ENCODE measurements around the gene BTD. TPM values are rescaled to one million over a fixed set of nuclear protein-coding genes. Genes with fewer than 3 reads are reported as not detected.
A peak's percentile ranks its signal among the peaks of the same experiment; 100 is the strongest.

Gene BTD
- total RNA-seq, 1 experiment from 2014 or later, result 37.7 TPM

DNA sequence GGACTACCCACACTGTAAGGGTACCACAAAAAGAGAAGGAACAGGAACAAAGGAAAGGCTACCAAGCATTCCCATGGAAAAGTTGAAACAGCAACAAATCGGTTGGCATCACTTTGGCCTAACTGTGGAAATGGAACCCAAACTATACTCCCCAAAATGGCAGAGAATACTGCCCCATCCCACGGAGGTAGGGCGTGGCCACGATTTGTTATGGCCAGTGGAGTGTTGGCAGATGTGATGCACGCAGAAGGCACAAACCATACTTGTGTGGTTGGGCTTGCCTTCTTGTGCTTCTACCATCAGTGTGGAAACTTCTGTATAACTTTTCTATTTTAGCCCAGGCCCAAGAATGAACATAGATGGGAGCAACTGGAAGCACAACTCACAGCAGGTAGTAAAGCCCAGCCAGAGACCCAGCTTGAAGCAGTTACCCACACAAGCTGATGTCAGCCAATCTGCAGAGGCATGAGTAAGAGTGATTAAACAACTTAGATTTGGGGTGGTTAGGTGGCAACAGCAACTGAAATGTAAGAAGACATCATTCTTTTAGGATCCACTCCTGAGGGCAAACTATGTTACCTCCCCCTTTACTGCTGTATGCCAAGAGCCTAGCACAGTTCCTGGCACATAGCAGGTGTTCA, 64.1 kb downstream of the BTD start:
- no peak for DNase-seq (ENCODE audit: low read depth)

DNA sequence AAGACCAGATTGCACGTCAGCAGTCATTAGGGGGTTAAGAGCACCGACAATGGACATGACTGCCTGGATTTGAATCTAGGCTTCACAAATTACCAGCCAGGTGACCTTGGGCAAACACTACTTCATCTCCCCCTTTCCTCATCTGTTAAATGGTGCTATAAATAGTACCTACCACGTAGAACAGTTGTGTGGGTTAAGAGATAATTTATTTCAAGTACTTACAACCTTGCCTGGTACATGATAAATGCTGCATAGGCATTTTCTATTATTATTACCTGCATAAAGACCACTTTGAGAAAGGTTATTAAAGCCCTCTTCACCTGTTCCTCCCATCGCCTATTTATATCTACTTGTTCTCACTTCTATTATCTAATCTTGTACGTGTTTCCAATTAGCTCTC, 64.7 kb downstream of the BTD start:
- no peak for DNase-seq (ENCODE audit: low read depth)

DNA sequence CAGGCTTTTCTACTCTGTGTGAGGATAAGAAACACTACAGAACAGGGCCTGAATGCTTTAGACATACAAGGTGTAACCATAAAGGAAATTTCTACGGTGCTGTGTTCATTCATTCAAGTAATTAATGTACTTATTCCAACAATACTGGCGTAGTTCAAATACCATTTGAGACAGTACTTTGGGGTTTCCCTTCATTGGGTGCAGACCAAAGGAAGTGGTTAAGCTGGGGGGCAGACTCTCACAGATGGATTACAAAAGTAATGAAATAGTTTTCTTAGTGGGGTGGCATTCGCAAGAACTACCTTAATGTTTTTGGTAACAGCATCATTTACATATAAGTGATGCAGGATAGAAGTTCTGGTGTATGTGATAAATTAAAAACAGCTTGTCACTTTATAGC, 65.9 kb downstream of the BTD start:
- no peak for DNase-seq (ENCODE audit: low read depth)

DNA sequence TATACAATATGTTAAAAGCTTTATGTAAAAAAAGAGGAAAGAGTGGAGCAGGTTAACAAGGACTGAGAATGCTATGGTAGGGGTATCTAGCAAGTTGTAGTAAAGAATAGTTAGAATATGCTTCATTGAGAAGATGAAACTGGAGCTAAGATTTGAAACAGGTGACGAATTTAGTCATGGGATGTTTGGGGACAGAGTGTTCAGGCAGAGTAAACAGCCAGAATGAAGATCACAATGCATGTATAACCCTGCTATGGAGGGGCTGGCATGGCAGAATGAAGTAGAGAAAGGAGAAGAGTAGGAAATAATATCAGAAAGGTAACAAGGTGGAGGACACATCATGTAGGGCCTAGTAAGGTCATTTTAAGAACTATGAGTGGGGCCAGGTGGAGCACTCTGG, 72.0 kb downstream of the BTD start:
- no peak for DNase-seq (ENCODE audit: low read depth)

DNA sequence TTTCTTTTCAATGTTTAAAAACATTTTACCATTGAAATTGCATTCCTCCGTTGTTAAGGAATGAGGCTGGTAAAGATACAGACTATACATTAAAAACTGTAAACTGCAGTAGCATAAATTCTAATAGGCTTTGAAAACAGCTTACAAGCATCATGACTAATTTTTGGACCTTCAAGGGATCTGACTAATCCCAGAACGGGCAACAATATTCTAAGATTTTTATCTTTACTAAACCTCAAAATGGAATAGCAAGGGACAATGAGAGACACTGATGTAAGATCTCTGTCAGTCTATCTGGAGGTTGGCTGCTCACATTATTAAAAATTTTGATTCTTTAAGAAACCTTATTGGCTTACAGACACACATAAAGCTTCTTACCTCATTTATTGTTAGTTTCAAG, 74.7 kb downstream of the BTD start:
- peak; percentile 66 for DNase-seq (ENCODE audit: low read depth)

DNA sequence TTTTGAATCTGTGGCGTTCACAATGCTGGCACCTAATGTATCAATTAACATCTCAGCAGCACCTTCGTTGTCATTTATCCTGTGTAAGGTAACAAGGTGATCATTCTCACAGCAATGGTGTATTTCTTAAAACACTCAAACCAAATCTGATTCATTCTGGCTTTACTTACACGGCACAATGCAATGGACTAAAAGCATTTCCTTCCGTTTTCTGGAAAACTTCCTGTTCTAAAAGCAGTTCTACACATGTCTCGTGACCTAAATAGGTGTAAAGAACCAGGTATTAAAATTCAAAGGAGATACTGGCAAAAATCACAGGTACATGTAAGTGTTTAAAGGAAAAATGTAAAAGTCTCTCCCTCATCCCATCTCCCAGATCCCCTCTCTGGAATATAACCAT, 77.8 kb downstream of the BTD start:
- DNase-seq (ENCODE audit: low read depth), result no peak

DNA sequence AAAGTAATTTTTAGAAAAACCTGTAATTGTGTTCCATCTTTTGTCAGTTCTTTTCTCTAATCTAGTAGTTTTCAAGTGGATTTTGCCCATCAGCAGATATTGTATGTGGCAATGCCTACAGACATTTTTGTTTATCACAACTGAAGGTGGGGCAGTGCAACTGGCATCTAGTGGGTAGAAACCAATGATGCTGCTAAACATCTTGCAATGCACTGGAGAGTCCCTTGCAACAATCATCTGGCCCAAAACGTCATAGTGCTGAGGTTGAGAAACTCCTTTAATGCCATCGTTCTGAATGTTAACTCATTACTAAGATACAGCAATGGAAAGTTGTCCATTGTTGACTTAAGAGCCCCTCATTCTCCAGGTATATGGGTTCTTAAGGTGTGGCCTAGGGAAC, 80.1 kb downstream of the BTD start:
- no peak for DNase-seq (ENCODE audit: low read depth)

DNA sequence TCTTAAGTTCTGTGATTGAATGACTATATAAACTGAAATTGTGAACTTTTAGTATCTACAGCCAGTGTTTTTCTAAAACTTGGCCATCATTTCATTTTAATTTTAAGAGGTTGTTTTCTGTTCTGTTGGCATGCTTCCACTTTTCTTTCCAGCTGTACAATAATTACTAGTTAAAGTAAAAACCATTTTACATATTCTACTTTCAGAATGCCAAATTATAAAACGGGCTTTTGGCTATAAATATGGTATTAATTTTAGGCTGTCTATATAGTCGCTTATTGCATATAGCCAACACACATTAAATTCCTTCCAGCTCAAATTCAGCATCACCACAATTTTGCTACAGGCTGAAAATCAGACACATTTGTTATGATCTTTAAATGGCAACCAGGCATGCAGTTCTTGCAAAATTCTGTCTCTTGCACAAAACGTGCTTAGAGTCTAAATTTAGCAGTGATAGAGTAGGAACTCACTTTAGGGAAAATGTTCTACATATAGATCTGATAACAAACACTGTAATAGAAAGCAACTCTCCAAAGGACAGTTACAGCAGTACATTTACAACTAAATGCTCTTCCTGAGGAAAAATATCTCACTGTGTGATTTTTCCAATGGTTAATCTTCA, 81.1 kb downstream of the BTD start:
- DNase-seq (ENCODE audit: low read depth), result peak; percentile 48

DNA sequence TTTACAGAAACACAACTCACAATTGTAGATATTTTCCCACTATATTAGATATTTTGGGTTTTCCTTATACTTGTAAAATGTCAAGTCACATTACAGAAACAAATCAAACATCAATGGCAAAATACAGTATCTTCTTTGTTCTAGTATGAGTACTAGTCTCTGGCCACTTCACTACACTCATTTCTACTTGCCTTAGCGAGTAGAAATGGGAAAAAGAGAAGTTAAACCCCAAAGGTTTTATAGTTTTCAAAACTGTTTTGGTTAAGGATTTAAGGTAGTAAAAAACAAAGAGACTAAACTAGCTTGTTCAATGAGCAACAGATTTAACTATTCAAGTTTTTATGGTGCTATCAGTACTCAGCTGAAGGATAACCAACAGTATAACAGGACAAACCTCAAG, 81.7 kb downstream of the BTD start:
- DNase-seq (ENCODE audit: low read depth), result no peak

DNA sequence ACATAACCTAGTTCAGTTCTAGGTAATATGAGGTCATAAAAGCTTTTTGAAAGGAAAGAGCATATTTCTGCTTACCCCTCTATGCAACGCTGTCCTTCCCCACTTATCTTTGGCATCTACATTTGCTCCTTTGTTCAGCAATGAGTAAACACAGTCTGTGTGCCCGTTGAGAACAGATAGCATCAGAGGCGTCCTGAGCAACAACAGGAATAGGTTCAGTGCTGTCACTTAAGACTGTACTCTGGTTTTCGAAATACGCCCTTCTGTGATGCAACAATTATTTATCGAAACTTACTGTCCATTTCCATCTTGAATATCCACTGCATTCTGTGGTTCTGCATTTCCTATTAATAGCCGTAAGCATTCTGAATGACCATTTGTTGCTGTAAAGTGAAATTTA, 84.4 kb downstream of the BTD start:
- DNase-seq (ENCODE audit: low read depth), result peak; percentile 11

DNA sequence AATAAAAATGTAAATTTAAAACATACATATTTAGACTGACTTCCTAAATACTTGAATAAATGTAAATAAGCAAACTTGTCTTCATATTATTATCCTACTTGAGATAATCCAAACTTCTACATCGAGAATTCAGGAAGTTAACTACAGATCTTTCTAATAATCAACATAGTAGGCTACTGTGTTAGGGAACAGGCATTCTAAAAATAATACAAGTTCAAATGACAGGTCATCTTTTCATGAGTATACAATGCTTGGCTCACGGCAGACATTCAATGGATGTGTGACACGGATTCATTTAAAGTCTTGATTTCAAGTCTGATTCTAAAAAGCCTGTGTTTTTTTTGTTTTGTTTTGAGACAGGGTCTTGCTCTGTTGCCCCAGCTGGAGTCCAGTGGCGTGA, 88.7 kb downstream of the BTD start:
- no peak for DNase-seq (ENCODE audit: low read depth)

DNA sequence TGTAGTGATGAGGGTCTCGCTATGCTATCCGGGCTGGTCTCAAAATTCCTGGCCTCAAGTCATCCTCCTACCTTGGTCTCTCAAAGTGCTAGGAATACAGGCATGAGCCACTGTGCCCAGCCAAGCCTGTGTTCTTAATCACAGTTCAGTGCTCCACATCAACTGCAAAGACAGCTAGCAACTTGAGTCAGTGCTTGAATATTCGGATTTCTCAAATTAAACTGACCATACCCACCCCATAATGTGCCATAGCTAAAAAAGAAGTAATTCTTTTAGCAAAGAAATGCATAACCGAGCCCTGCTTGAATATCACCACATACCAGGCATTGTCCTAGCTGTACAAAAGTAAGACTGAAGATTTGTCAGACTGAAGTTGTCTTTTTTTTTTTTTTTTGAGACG, 89.2 kb downstream of the BTD start:
- DNase-seq (ENCODE audit: low read depth), result no peak

DNA sequence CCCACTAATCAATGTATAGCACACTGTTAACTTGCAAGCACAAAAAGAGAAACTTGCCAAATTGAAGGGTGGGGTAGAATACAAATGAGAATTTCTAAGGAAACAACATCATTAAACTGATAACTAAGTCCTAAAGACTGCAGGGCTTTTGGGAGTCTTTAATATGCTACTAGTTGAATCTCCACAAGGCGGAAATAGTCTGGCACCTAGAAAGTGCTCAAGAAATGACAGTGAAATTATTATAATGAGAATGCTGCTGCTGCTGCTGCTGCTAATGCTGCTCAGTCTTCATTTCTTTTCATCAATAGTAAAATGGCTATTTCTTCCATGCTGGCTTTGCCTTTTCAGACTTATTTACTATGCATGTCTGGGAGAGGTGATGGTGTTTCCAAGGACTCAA, 91.8 kb downstream of the BTD start:
- peak; percentile 21 for DNase-seq (ENCODE audit: low read depth)

DNA sequence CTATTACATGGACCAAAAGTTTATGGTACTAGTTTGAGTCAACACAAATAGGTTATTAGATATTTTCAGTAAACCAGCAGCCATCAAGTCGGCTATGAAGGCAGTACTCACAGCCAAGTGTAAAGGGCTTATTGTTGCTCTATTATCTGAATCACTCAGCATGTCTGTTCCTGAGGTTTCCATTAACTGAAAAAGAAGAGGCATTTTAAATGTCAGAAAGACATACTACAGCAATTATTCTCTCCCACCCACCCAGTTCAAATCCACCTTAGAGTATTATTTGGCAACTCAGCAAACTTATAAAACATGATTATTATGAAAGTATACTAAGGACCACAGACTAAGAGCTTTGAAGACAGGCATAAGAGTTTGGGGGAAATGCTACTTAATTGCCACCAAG, 93.1 kb downstream of the BTD start:
- peak; percentile 8 for DNase-seq (ENCODE audit: low read depth)

Other genes starting within 250 kb of the BTD start
- 43.3 and 48.1 TPM in 2 replicates for gene METTL6, start 174.2 kb upstream of the BTD start, total RNA-seq (2014; rRNA removed; shearing (Covaris generic))
- 26.0 and 27.6 TPM in 2 replicates for gene EAF1, start 174.1 kb upstream of the BTD start, total RNA-seq (2014; rRNA removed; shearing (Covaris generic))
- 0.29 and 0.48 TPM in 2 replicates for gene COLQ, start 80.0 kb upstream of the BTD start, total RNA-seq (2014; rRNA removed; shearing (Covaris generic))
- 35.1 and 35.3 TPM in 2 replicates for gene HACL1, start 176 bp upstream of the BTD start, total RNA-seq (2014; rRNA removed; shearing (Covaris generic))
- 82.4 and 96.8 TPM in 2 replicates for gene ANKRD28, start 196.2 kb downstream of the BTD start, total RNA-seq (2014; rRNA removed; shearing (Covaris generic))

Data from RPMI7951 (cell line).